B cell (primary cell): ENCODE measurements around the gene ZSCAN20.

Experiments
- CTCF ChIP-seq: fragments of 200-600 bp; IDR thresholded peaks from one replicate; pipeline ENCODE4 v1.8.0; 2022; ENCODE audit warnings: antibody characterized with exemption, mild to moderate bottlenecking
- EZH2 ChIP-seq: IDR thresholded peaks from 2 replicates; pipeline ENCODE4 v1.6.1; 2012; ENCODE audit warnings: borderline replicate concordance, low read depth, mild to moderate bottlenecking, moderate library complexity, low read length; ENCODE audit not compliant: insufficient read depth, poor library complexity, severe bottlenecking

- TF ChIP-seq CTCF (no peak), EZH2 (no peak)
These were observed 17.7 kb upstream of the ZSCAN20 start for GRCh38 chr1:33454646-33455282.
